Right lobe of liver (tissue), 6 donors: ENCODE measurements around the gene LTB. TPM values are rescaled to one million over a fixed set of nuclear protein-coding genes. Genes with fewer than 3 reads are reported as not detected.

ENCODE experiments used
- ATAC-seq, 4 donors: fragments of 200-7000 bp; cut with Tn5 transposase; one replicate each; pipeline ENCODE4 v1.9.1; 2020; ENCODE audit warnings: mild to moderate bottlenecking in 4 of 4, moderate library complexity in 4 of 4
- DNase-seq, 3 donors: peaks; one replicate each; pipeline ENCODE4 v3.0.0-alpha.2; 2020
- H3K27ac ChIP-seq, 3 donors: fragments of 200-600 bp; one replicate each; pipeline ENCODE4 v1.8.0; 2022
- H3K27me3 ChIP-seq, 2 donors: fragments of 200-600 bp; one replicate each; pipeline ENCODE4 v1.8.0; 2022
- H3K36me3 ChIP-seq, 4 donors: fragments of 200-600 bp; sonication (generic) in 1 of 4; one replicate each; pipeline versions ENCODE4 v1.5.1 to v1.8.0; 2017 to 2022; ENCODE audit warnings: control low read depth in 1 of 4
- H3K4me1 ChIP-seq, 4 donors: fragments of 200-600 bp; sonication (generic) in 1 of 4; one replicate each; pipeline versions ENCODE4 v1.5.1 to v1.8.0; 2017 to 2022; ENCODE audit warnings: control low read depth in 1 of 4
- H3K4me3 ChIP-seq, 3 donors: fragments of 200-600 bp; one replicate each; pipeline ENCODE4 v1.8.0; 2022
- H3K9me3 ChIP-seq, 4 donors: fragments of 200-600 bp; sonication (generic) in 1 of 4; one replicate each; pipeline versions ENCODE4 v1.5.1 to v1.8.0; 2017 to 2022; ENCODE audit warnings: control low read depth in 1 of 4
- POLR2A ChIP-seq: fragments of 450-650 bp; IDR thresholded peaks from one replicate; pipeline ENCODE4 v1.6.1; 2017; ENCODE audit warnings: antibody characterized with exemption, mild to moderate bottlenecking
- WGBS: methylation state at CpG from one replicate; pipeline ENCODE4 v1.1.6; 2018; ENCODE audit warnings: low coverage, low lambda C conversion rate; ENCODE audit not compliant: insufficient coverage; ENCODE audit errors: missing lambda C conversion rate; 5-methylcytosine and 5-hydroxymethylcytosine counted together
- intact Hi-C, 2 donors: fragments of 100-400 bp; cut with DNase I; formaldehyde crosslinking; loops; one replicate each; pipeline versions ENCODE4 v1.11.2 to v1.14.1; 2022
- small RNA-seq, 2 experiments: library from RNA; depleted of rRNA; stranded (forward); fragments of <200 nt; gene quantifications; one replicate each; pipeline ENCODE3, GENCODE V24; 2016
- total RNA-seq, 6 experiments: library from RNA; depleted of rRNA in 2 of 6; stranded (reverse); fragments of >200 nt in 2 of 6; fragmentation: NEBNext Ultra II Directional in 3 of 6; extraction: Animal tissue kit (Norgen Biotek cat#: 25700) in 3 of 6; gene quantifications; one replicate each; pipeline versions ENCODE4 v1.1.0 to v1.2.4, GENCODE V29; 2016 to 2023
- TF ChIP-seq, protein P1 (sequence below), 4 donors: fragments of 200-600 bp in 3 of 4; fragments of 450-650 bp in 1 of 4; IDR thresholded peaks; one replicate each; pipeline versions ENCODE4 v1.5.1 to v1.8.0; 2016 to 2022; ENCODE audit warnings: antibody characterized with exemption in 4 of 4, mild to moderate bottlenecking in 2 of 4
- donor health status: DM: no; HTN: yes; CAD: no.
- donor health status: DM: no; HTN: no; CAD: no.
- donor health status: DM: no; HTN: no; CAD: no.
- donor health status: DM: no; HTN: yes; CAD: no.
- donor health status: DM: no; HTN: yes; CAD: no.

The LTB gene
- total RNA-seq, 6 experiments from 2014 or later, result 0.28 to 2.2 (median 0.62) TPM

- H3K27ac ChIP-seq, result no peak overlapping the region
- intact Hi-C loops, result no loop called here
- no peaks in the 10 kb centered on the region for H3K4me1 ChIP-seq
- H3K36me3 ChIP-seq, result peaks cover 12 to 72% (median 40%) of the 10 kb centered on the region in 4 donors
- H3K4me3 ChIP-seq, result no peak overlapping the region
- DNase-seq (no peak), ATAC-seq (no peak)
- no peaks in the 10 kb centered on the region for H3K9me3 ChIP-seq
- TF ChIP-seq, protein P1, sequence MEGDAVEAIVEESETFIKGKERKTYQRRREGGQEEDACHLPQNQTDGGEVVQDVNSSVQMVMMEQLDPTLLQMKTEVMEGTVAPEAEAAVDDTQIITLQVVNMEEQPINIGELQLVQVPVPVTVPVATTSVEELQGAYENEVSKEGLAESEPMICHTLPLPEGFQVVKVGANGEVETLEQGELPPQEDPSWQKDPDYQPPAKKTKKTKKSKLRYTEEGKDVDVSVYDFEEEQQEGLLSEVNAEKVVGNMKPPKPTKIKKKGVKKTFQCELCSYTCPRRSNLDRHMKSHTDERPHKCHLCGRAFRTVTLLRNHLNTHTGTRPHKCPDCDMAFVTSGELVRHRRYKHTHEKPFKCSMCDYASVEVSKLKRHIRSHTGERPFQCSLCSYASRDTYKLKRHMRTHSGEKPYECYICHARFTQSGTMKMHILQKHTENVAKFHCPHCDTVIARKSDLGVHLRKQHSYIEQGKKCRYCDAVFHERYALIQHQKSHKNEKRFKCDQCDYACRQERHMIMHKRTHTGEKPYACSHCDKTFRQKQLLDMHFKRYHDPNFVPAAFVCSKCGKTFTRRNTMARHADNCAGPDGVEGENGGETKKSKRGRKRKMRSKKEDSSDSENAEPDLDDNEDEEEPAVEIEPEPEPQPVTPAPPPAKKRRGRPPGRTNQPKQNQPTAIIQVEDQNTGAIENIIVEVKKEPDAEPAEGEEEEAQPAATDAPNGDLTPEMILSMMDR (IDR thresholded peaks at IDR 0.05), result no peak
- no peak for TF ChIP-seq POLR2A
- H3K27me3 ChIP-seq, result no peaks in the 10 kb centered on the region
- 75% methylated on average over 8 of the region's 9 CpGs for whole genome bisulfite sequencing
Measured at GRCh38 chr6:31531771-31532643, 50.2 kb downstream of the LTB start.

- no peaks in the 10 kb centered on the region for H3K4me1 ChIP-seq
- no peaks in the 10 kb centered on the region for H3K9me3 ChIP-seq
- H3K36me3 ChIP-seq, result peaks cover 12 to 63% (median 36%) of the 10 kb centered on the region in 4 donors
- ATAC-seq, result no peak
- WGBS, result 92% methylated on average over 5 of the region's 7 CpGs
- intact Hi-C loops, result no loop called here
- no peaks in the 10 kb centered on the region for H3K27me3 ChIP-seq
- H3K4me3 ChIP-seq, result no peak overlapping the region
- TF ChIP-seq, protein P1 (IDR thresholded peaks at IDR 0.05), result no peak
- no peak for TF ChIP-seq POLR2A
- H3K27ac ChIP-seq, result no peak overlapping the region
- DNase-seq, result no peak
Measured at GRCh38 chr6:31531162-31531561, 51.1 kb downstream of the LTB start.

- Histone ChIP-seq H3K36me3 (peaks cover 9 to 58% (median 32%) of the 10 kb centered on the region in 4 donors), H3K9me3 (no peaks in the 10 kb centered on the region), H3K27ac (no peak overlapping the region), H3K4me1 (no peaks in the 10 kb centered on the region), H3K4me3 (no peak overlapping the region), H3K27me3 (no peaks in the 10 kb centered on the region)
- WGBS, result 75% methylated on average over 3 of the region's 6 CpGs
- intact Hi-C loops, result no loop called here
- no peak for TF ChIP-seq POLR2A
- TF ChIP-seq, protein P1 (IDR thresholded peaks at IDR 0.05), result no peak
- no peak for DNase-seq
- no peak for ATAC-seq
Measured at GRCh38 chr6:31530659-31531058, 51.6 kb downstream of the LTB start.

Small RNAs within 50 kb of the gene (small RNA-seq; reads per million reads assigned to genes)
- gene SNORA38, result 4.7 to 13.7 reads per million in 2 experiments
- gene SNORD117, result 171 to 194 reads per million in 2 experiments
- 0 reads per million in 2 experiments for gene SNORD84
- 0 reads per million in 2 experiments for gene UQCRHP1

Other genes with a start within 250 kb of the LTB start
- gene HLA-B, start 225.2 kb downstream of the LTB start, total RNA-seq, result 1,000 to 10,000 TPM in 1 of 6 experiments, 100 to 1,000 TPM in 5; 232 to 1,122 (median 585) TPM
- 10 to 100 TPM in 1 of 6 experiments, 1 to 10 TPM in 5; 2.5 to 10.9 (median 6.1) TPM for gene MICA, start 178.8 kb downstream of the LTB start, total RNA-seq
- 1 to 10 TPM in 4 of 6 experiments, under 1 TPM in 2; 0.48 to 2.0 (median 1.2) TPM for gene MICB, start 84.3 kb downstream of the LTB start, total RNA-seq
- gene MCCD1, start 53.5 kb downstream of the LTB start, total RNA-seq, result not detected
- gene DDX39B, start 40.4 kb downstream of the LTB start, total RNA-seq, result 100 to 1,000 TPM in 3 of 6 experiments, 10 to 100 TPM in 3; 85.2 to 145 (median 102) TPM
- under 1 TPM in 3 of 6 experiments, not detected in 3; 0.29 to 0.43 (median 0.42) TPM for gene ATP6V1G2, start 35.8 kb downstream of the LTB start, total RNA-seq
- 10 to 100 TPM in 1 of 6 experiments, 1 to 10 TPM in 5; 7.5 to 10.2 (median 8.3) TPM for gene NFKBIL1, start 34.8 kb downstream of the LTB start, total RNA-seq
- under 1 TPM in 1 of 6 experiments, not detected in 5; 0.20 TPM for gene LTA, start 10.1 kb downstream of the LTB start, total RNA-seq
- gene TNF, start 6.9 kb downstream of the LTB start, total RNA-seq, result 1 to 10 TPM in 1 of 6 experiments, under 1 TPM in 1, not detected in 4; 0.15 to 1.0 TPM
- 10 to 100 TPM in 1 of 6 experiments, 1 to 10 TPM in 5; 1.5 to 21.5 (median 6.7) TPM for gene LST1, start 3.9 kb upstream of the LTB start, total RNA-seq
- gene NCR3, start 10.6 kb upstream of the LTB start, total RNA-seq, result under 1 TPM in 3 of 6 experiments, not detected in 3; 0.20 to 0.55 (median 0.46) TPM
- 10 to 100 TPM in 4 of 6 experiments, 1 to 10 TPM in 2; 6.7 to 28.5 (median 13.0) TPM for gene AIF1, start 32.8 kb upstream of the LTB start, total RNA-seq
- gene PRRC2A, start 38.3 kb upstream of the LTB start, total RNA-seq, result 10 to 100 TPM; 34.7 to 59.6 (median 39.4) TPM
- gene BAG6, start 70.2 kb upstream of the LTB start, total RNA-seq, result 100 to 1,000 TPM; 114 to 196 (median 142) TPM
- gene APOM, start 73.5 kb upstream of the LTB start, total RNA-seq, result 100 to 1,000 TPM; 100 to 182 (median 116) TPM
- gene C6orf47, start 78.4 kb upstream of the LTB start, total RNA-seq, result 1 to 10 TPM; 6.6 to 8.7 (median 7.6) TPM
- 10 to 100 TPM in 1 of 6 experiments, 1 to 10 TPM in 5; 6.4 to 10.0 (median 8.0) TPM for gene GPANK1, start 82.6 kb upstream of the LTB start, total RNA-seq
- 100 to 1,000 TPM in 2 of 6 experiments, 10 to 100 TPM in 4; 52.5 to 171 (median 64.5) TPM for gene CSNK2B, start 83.7 kb upstream of the LTB start, total RNA-seq
- 1 to 10 TPM in 5 of 6 experiments, under 1 TPM in 1; 0.98 to 5.7 (median 2.6) TPM for gene LY6G5B, start 87.6 kb upstream of the LTB start, total RNA-seq
- gene LY6G5C, start 98.6 kb upstream of the LTB start, total RNA-seq, result 1 to 10 TPM in 3 of 6 experiments, under 1 TPM in 3; 0.68 to 1.6 (median 1.2) TPM
- 10 to 100 TPM; 29.7 to 34.8 (median 31.2) TPM for gene ABHD16A, start 120.9 kb upstream of the LTB start, total RNA-seq
- gene LY6G6F, start 124.4 kb upstream of the LTB start, total RNA-seq, result not detected
- gene LY6G6D, start 132.9 kb upstream of the LTB start, total RNA-seq, result not detected
- not detected for gene LY6G6C, start 139.3 kb upstream of the LTB start, total RNA-seq
- under 1 TPM in 2 of 6 experiments, not detected in 4; 0.33 to 0.56 TPM for gene MPIG6B, start 140.9 kb upstream of the LTB start, total RNA-seq
- 10 to 100 TPM; 16.3 to 27.5 (median 19.1) TPM for gene DDAH2, start 146.9 kb upstream of the LTB start, total RNA-seq
- 100 to 1,000 TPM in 1 of 6 experiments, 10 to 100 TPM in 5; 36.7 to 123 (median 62.0) TPM for gene CLIC1, start 154.1 kb upstream of the LTB start, total RNA-seq
- 1 to 10 TPM; 3.2 to 8.5 (median 4.3) TPM for gene MSH5, start 157.6 kb upstream of the LTB start, total RNA-seq
- 1 to 10 TPM in 2 of 6 experiments, under 1 TPM in 3, not detected in 1; 0.62 to 1.6 (median 0.90) TPM for gene SAPCD1, start 180.2 kb upstream of the LTB start, total RNA-seq
- gene VWA7, start 194.9 kb upstream of the LTB start, total RNA-seq, result 1 to 10 TPM; 1.2 to 5.2 (median 2.7) TPM
- gene VARS1, start 213.3 kb upstream of the LTB start, total RNA-seq, result 10 to 100 TPM; 31.0 to 58.1 (median 41.0) TPM
- gene LSM2, start 224.5 kb upstream of the LTB start, total RNA-seq, result 10 to 100 TPM; 11.0 to 26.1 (median 11.6) TPM
- 1 to 10 TPM in 1 of 6 experiments, under 1 TPM in 5; 0.37 to 1.2 (median 0.56) TPM for gene HSPA1L, start 232.9 kb upstream of the LTB start, total RNA-seq
- 100 to 1,000 TPM in 2 of 6 experiments, 10 to 100 TPM in 4; 73.2 to 442 (median 80.2) TPM for gene HSPA1A, start 233.1 kb upstream of the LTB start, total RNA-seq
- gene HSPA1B, start 245.3 kb upstream of the LTB start, total RNA-seq, result 100 to 1,000 TPM in 2 of 6 experiments, 10 to 100 TPM in 4; 41.5 to 144 (median 47.5) TPM